Epidermal melanocyte (primary cell): ENCODE measurements around the gene SLC15A2.
"Not testable (repeated sequence)": the region's sequence is repeated elsewhere in the genome, so short reads cannot be mapped to it uniquely, and the experiment has no call there.

Experiments used
- DNase-seq: peaks from one replicate; pipeline ENCODE4 v3.0.0; 2011; ENCODE audit warnings: low spot score; ENCODE audit not compliant: insufficient read length

Gene SLC15A2

DNA sequence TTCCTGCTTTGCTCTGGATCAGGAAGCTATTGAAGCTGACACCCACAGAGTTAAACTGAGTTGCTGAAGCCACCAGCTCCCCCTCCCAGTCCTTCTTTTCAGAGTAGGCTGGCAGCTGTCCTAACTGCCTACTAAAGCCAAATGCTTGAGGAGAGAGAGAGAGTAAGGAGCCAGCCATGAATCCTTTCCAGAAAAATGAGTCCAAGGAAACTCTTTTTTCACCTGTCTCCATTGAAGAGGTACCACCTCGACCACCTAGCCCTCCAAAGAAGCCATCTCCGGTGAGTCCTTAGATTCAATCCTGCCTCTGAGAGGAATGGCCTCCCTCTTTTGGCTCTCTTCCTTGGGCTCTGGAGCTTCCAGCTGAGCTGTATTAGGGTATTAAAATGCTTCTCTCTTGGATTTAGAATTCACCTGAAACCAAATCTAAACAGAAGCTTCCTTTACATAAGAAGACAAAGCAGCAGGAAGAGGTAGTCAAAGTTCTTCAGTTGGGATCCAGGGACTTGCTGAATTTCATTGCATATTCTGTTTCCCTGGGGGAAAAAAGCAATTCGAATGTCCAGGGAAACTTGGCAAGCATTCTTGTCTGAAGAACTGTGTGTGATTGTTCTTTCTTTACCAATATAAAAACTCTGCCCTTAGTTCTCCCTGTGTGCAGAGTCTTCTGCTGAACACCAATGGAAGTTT, at the start of gene SLC15A2:
Gene SLC15A2 (plus strand): TSS at position 101 of the 690 bp plus-strand sequence. CDS start 76 bp downstream, at position 177.
- DNase-seq: no peak

- DNase-seq: no peak
Measured at GRCh38 chr3:121844892-121845291, 49.3 kb upstream of the SLC15A2 start.

DNA sequence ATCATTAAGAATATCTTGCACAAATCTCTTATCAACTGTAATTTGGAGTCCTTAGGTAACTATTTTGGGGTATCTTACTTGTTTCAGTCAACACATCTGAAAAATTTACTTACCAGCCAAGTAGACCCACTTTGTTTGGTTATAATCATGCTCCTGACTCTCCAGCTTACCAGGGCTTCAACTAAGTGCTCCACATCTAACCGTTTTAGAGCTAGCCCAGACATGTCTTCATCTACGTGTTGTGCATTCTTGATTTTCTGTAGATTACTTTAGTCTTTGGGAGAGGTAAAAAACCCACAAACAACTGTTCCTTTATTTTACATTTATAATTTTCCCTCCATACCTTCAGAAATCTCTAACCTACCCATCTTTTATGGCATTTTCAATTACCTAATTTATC, 41.9 kb upstream of the SLC15A2 start:
- no peak for DNase-seq

DNA sequence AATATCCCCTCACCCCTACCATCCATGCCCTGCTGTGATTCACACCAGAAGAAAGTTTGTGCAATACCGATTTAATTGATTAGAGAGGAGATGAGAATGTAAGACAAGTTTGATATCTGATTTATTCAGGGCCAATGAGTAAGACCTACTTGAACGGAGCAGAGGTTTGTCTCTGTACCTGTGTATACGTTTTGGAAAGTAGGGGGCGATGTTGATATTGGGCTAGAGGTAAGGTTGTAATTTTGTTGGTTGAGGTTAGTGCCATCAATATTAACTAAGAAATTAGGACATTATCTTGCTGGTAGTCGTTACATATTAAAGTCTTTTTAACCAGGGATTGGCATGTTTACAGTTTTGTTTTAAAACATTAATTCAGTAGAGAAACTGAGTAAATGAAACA, 38.6 kb upstream of the SLC15A2 start:
- no peak for DNase-seq

GRCh38 chr3:121857778-121858177, 36.4 kb upstream of the SLC15A2 start:
- DNase-seq: not testable (repeated sequence)

- not testable (repeated sequence) for DNase-seq
Measured at GRCh38 chr3:121863247-121863646, 31.0 kb upstream of the SLC15A2 start.

- DNase-seq: no peak
Measured at GRCh38 chr3:121863801-121864200, 30.4 kb upstream of the SLC15A2 start.

- DNase-seq: no peak
Measured at GRCh38 chr3:121869736-121870135, 24.5 kb upstream of the SLC15A2 start.

- DNase-seq: no peak
Measured at GRCh38 chr3:121870717-121871116, 23.5 kb upstream of the SLC15A2 start.

GRCh38 chr3:121871430-121871829, 22.8 kb upstream of the SLC15A2 start:
- no peak for DNase-seq

- DNase-seq: no peak
Measured at GRCh38 chr3:121878411-121878810, 15.8 kb upstream of the SLC15A2 start.

GRCh38 chr3:121883507-121883906, 10.7 kb upstream of the SLC15A2 start:
- DNase-seq: no peak

- no peak for DNase-seq
Measured at GRCh38 chr3:121885386-121885785, 8.8 kb upstream of the SLC15A2 start.

DNA sequence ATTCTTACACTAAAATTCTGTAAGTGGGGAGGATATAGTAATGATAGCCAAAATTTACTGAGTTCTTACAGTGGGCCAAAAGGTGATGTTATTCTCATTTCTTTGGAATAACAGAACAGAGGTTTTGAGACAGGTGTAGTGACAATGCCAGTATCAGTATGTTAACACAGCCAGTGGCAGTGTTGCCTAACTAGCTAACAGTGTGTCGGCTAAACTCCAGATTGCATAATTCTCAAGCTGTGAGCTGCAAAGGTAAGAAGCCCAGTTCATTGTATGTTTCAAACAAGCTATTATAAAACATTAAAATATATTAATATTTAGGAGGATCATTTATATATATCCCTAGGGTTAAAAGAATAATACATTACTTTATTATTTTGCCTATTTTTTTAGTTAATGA, 920 bp downstream of the SLC15A2 start:
- DNase-seq: no peak

- no peak for DNase-seq
Measured at GRCh38 chr3:121895736-121896135, 1.5 kb downstream of the SLC15A2 start.

GRCh38 chr3:121896823-121897222, 2.6 kb downstream of the SLC15A2 start:
- no peak for DNase-seq

GRCh38 chr3:121897296-121897695, 3.1 kb downstream of the SLC15A2 start:
- DNase-seq: no peak

DNA sequence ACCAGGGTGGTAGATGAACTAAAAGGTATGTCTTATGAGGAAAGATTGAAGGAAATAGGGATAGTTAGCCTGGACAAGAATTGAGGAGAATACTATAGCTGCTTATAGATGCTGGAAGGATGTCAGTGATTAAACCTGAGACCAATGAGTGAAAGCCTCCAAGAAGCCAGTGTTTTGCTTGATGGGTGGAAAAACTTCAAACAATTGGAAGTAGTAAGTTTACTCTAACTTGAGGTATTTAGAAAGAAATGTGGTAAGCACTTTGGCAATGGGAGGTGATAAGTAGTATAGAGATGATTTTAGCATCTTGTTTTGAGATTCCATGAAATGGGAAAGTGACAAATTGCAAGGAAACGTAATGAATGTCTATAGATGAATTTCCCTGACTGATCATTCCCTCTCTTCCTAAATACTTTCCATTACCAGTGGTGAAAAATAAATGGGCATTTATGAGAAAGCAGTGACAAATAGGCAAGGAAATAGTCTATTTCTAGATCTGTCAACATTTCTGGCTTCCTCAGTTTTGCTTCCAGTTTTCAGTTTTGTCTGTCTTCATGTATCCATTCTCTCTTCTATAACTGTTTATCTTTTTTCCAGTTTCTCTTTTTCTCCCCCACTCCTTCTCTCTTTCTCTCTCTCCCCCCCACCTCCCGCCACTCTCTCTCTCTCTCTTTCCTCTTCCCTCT, 19.2 kb downstream of the SLC15A2 start:
- DNase-seq: no peak

DNA sequence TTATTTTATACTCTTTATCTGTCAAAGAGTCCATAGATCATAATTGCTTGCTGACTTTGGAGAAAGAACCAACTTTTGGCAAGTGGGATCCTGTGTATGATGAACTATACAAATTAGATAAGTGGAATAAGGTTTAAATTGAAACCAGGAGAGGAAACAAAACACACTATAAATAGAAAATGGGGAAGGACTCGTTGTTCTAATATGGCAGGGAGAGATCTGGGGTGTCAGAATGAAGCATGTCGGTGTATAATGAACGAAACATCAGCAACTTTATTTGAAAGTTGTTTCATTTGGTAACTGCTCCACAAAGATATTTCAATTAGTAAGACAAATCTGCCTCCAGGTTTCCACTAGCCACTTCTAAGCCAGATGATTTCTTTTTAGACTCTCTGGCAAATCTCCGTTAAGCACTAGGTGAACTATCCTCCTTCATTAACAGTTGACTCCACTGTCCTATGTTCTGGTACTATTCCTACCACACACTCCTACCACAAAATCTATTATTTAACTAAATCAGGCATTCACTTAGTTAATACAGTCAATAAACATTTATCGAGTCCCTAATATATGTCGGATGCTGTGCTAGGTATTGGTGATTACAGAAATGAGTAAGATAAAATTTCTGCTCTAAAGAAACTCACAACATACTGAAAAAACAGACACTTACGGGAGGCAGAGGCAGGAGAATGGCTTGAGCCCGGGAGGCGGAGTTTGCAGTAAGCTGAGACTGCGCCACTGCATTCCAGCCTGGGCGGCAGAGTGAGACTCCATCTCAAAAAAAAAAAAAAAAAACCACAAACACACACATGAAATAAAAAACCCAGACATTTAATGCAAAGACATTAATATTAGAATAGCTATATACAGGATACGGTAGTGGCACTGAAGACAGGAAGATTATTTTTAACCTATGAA, 20.1 kb downstream of the SLC15A2 start:
- DNase-seq: no peak

GRCh38 chr3:121916189-121916588, 22.0 kb downstream of the SLC15A2 start:
- DNase-seq: no peak

DNA sequence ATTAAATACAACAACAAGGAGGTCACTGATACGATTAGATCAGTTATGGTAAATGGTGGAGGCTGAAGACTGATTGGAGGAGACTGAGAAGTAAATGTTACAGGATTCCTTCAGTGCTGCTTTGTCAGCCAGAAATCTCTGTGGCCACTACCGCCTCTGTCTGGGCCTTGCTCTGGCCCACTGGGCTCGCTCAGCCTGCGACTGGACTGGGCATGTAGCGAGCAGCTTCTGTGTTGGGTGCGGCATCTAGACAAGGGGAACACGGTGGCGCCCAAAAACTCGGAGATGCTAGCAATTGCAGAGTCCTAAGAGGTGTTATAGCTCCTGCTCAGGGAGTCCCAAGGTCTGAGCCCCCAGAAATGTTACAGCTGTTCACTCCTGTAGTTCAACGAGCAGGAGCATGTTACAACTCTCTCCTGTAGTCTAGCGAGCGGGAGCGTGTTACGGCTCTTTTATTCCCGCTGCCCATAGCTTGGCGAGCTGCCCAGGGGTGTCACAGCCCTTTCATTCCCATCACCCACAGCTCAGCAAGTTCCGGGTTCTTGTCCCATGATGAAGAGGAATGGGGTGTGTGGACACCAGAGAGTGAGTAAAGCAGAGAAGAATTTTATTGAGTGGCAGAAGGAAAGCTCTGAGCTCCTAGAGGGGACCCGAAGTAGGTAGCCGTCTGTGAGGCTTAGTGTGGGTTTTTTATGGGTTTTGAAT, 24.7 kb downstream of the SLC15A2 start:
- DNase-seq: no peak
